ENCODE data around the gene NAXE.
A peak's percentile ranks its signal among the peaks of the same experiment; 100 is the strongest.
"Not testable (repeated sequence)": the region's sequence is repeated elsewhere in the genome, so short reads cannot be mapped to it uniquely, and the experiment has no call there.

Gene NAXE

GRCh38 chr1:156571261-156571852, 20.2 kb upstream of the NAXE start:
- DNase-seq, result no peak

- DNase-seq, result peak; percentile 82
Measured at GRCh38 chr1:156571919-156572662, 19.5 kb upstream of the NAXE start, which contains the start of gene IQGAP3. IQGAP3 (minus strand) TSS chr1:156572565; CDS start chr1:156572529, 36 bp downstream.

- DNase-seq, result no peak
Measured at GRCh38 chr1:156572663-156573018, 18.9 kb upstream of the NAXE start.

GRCh38 chr1:156574039-156574633, 17.4 kb upstream of the NAXE start:
- DNase-seq, result no peak

GRCh38 chr1:156577550-156577949, 14.0 kb upstream of the NAXE start:
- no peak for DNase-seq

- DNase-seq, result no peak
Measured at GRCh38 chr1:156578055-156578454, 13.5 kb upstream of the NAXE start.

- DNase-seq, result no peak
Measured at GRCh38 chr1:156579472-156579871, 12.1 kb upstream of the NAXE start, which contains the start of gene TTC24. TTC24 (plus strand) TSS chr1:156579723; CDS start chr1:156581365, 1,642 bp downstream.

GRCh38 chr1:156581661-156582387, 9.8 kb upstream of the NAXE start:
- peak; percentile 33 for DNase-seq

- no peak for DNase-seq
Measured at GRCh38 chr1:156582388-156583017, 9.1 kb upstream of the NAXE start.

GRCh38 chr1:156583821-156584622, 7.6 kb upstream of the NAXE start:
- peak; percentile 83 for DNase-seq

GRCh38 chr1:156584813-156585212, 6.8 kb upstream of the NAXE start:
- DNase-seq, result no peak

GRCh38 chr1:156586323-156586722, 5.3 kb upstream of the NAXE start:
- no peak for DNase-seq

- DNase-seq, result no peak
Measured at GRCh38 chr1:156586892-156587477, 4.6 kb upstream of the NAXE start.

GRCh38 chr1:156587927-156588326, 3.6 kb upstream of the NAXE start:
- DNase-seq, result not testable (repeated sequence)

GRCh38 chr1:156589546-156589945, 2.0 kb upstream of the NAXE start:
- no peak for DNase-seq

- no peak for DNase-seq
Measured at GRCh38 chr1:156590326-156591180, 1.0 kb upstream of the NAXE start.

GRCh38 chr1:156591181-156591431, 470 bp upstream of the NAXE start:
- DNase-seq, result no peak

- no peak for DNase-seq
Measured at GRCh38 chr1:156592158-156592909, 758 bp downstream of the NAXE start.

GRCh38 chr1:156592910-156593660, 1.5 kb downstream of the NAXE start:
- no peak for DNase-seq

- DNase-seq, result no peak
Measured at GRCh38 chr1:156593661-156593989, 2.0 kb downstream of the NAXE start.
